Liver (tissue), 9 donors: ENCODE data around the gene TFF2. TPM values are rescaled to one million over a fixed set of nuclear protein-coding genes. Genes with fewer than 3 reads are reported as not detected.

Experiments
- DNase-seq: peaks from one replicate; pipeline ENCODE4 v3.0.0-alpha.2; 2017; ENCODE audit warnings: low spot score
- H3K27ac ChIP-seq, 2 donors: one replicate each; pipeline ENCODE4 v1.7.0; 2013; ENCODE audit warnings: inconsistent platforms in 2 of 2, low read length in 2 of 2, control low read depth in 1 of 2, low read depth in 1 of 2, mild to moderate bottlenecking in 1 of 2
- H3K27me3 ChIP-seq, 4 donors: one replicate each; pipeline versions ENCODE4 v1.6.1 to v1.7.0; 2013; ENCODE audit warnings: low read length in 3 of 4, inconsistent platforms in 1 of 4, mild to moderate bottlenecking in 1 of 4, moderate library complexity in 1 of 4; ENCODE audit not compliant: control insufficient read depth in 4 of 4, insufficient read depth in 4 of 4
- H3K36me3 ChIP-seq, 4 donors: one replicate each; pipeline versions ENCODE4 v1.6.1 to v1.7.0; 2013; ENCODE audit warnings: low read length in 3 of 4, mild to moderate bottlenecking in 3 of 4, low read depth in 1 of 4, moderate library complexity in 1 of 4; ENCODE audit not compliant: control insufficient read depth in 4 of 4, insufficient read depth in 3 of 4
- H3K4me1 ChIP-seq, 4 donors: one replicate each; pipeline versions ENCODE4 v1.6.1 to v1.7.0; 2013; ENCODE audit warnings: low read length in 3 of 4, mild to moderate bottlenecking in 3 of 4, moderate library complexity in 1 of 4; ENCODE audit not compliant: control insufficient read depth in 4 of 4, insufficient read depth in 4 of 4
- H3K4me3 ChIP-seq, 3 donors: one replicate each; pipeline versions ENCODE4 v1.6.1 to v1.7.0; 2013; ENCODE audit warnings: low read length in 3 of 3, control low read depth in 1 of 3, low read depth in 1 of 3, mild to moderate bottlenecking in 1 of 3
- H3K9ac ChIP-seq, 2 donors: one replicate each; pipeline ENCODE4 v1.7.0; 2013; ENCODE audit warnings: low read length in 2 of 2, mild to moderate bottlenecking in 2 of 2, moderate library complexity in 2 of 2, control low read depth in 1 of 2, low read depth in 1 of 2
- H3K9me3 ChIP-seq, 4 donors: one replicate each; pipeline versions ENCODE4 v1.6.1 to v1.7.0; 2013; ENCODE audit warnings: low read length in 3 of 4; ENCODE audit not compliant: control insufficient read depth in 4 of 4
- EGR1 ChIP-seq, 2 donors: IDR thresholded peaks; 2 replicates each; pipeline ENCODE4 v1.6.1; 2016 to 2018; ENCODE audit warnings: antibody characterized with exemption in 2 of 2, low read depth in 2 of 2
- FOXA1 ChIP-seq: IDR thresholded peaks from 2 replicates; pipeline ENCODE4 v1.6.1; 2016; ENCODE audit warnings: antibody characterized with exemption
- FOXA2 ChIP-seq: IDR thresholded peaks from 2 replicates; pipeline ENCODE4 v1.6.1; 2016; ENCODE audit warnings: antibody characterized with exemption
- HNF4A ChIP-seq, 2 donors: conservative IDR thresholded peaks; 2 replicates each; pipeline ENCODE4 v1.6.1; 2016; ENCODE audit warnings: antibody characterized with exemption in 2 of 2, mild to moderate bottlenecking in 2 of 2
- HNF4G ChIP-seq: IDR thresholded peaks from 2 replicates; pipeline ENCODE4 v1.6.1; 2016; ENCODE audit warnings: antibody characterized with exemption
- JUND ChIP-seq, 2 donors: IDR thresholded peaks; 2 replicates each; pipeline ENCODE4 v1.6.1; 2016; ENCODE audit warnings: antibody characterized with exemption in 2 of 2
- NR2F2 ChIP-seq: IDR thresholded peaks from 2 replicates; pipeline ENCODE4 v1.6.1; 2016; ENCODE audit warnings: antibody characterized with exemption
- RAD21 ChIP-seq, 2 donors: IDR thresholded peaks; 2 replicates each; pipeline ENCODE4 v1.6.1; 2016; ENCODE audit warnings: antibody characterized with exemption in 2 of 2, mild to moderate bottlenecking in 2 of 2
- RXRA ChIP-seq, 2 donors: IDR thresholded peaks; 2 replicates each; pipeline ENCODE4 v1.6.1; 2017 to 2018; ENCODE audit warnings: antibody characterized with exemption in 2 of 2, mild to moderate bottlenecking in 1 of 2
- TAF1 ChIP-seq: conservative IDR thresholded peaks from 2 replicates; pipeline ENCODE4 v1.6.1; 2016; ENCODE audit warnings: antibody characterized with exemption, mild to moderate bottlenecking
- YY1 ChIP-seq: IDR thresholded peaks from 2 replicates; pipeline ENCODE4 v1.6.1; 2016; ENCODE audit warnings: antibody characterized with exemption, mild to moderate bottlenecking
- WGBS: extraction: QIAGEN DNeasy Blood & Tissue Kit; methylation state at CpG from one replicate; pipeline ENCODE4 v1.1.7; 2013; 5-methylcytosine and 5-hydroxymethylcytosine counted together
- polyA plus RNA-seq, 2 donors: library from polyadenylated mRNA; stranded (reverse) in 1 of 2; unstranded in 1 of 2; fragments of 200-250 nt in 1 of 2; fragments of >200 nt in 1 of 2; fragmentation: Nextera tagmentation in 1 of 2; extraction: Ambion mirVana in 1 of 2; gene quantifications; one replicate each; pipeline versions ENCODE4 v1.2.1 to v1.2.3, GENCODE V29; 2013 to 2015
- total RNA-seq, 2 donors: library from RNA; depleted of rRNA; stranded (reverse); fragments of >200 nt; gene quantifications; one replicate each; pipeline ENCODE4 v1.2.3, GENCODE V29; 2014
- TF ChIP-seq, protein P1 (sequence below): IDR thresholded peaks from 2 replicates; pipeline ENCODE4 v1.6.1; 2016; ENCODE audit warnings: antibody characterized with exemption
- TF ChIP-seq, protein P2 (sequence below): IDR thresholded peaks from 2 replicates; pipeline ENCODE4 v1.6.1; 2016; ENCODE audit warnings: antibody characterized with exemption
- TF ChIP-seq, protein P3 (sequence below): IDR thresholded peaks from 2 replicates; pipeline ENCODE4 v1.6.1; 2016; ENCODE audit warnings: antibody characterized with exemption, mild to moderate bottlenecking
- TF ChIP-seq, protein P4 (sequence below): fragments of 150-350 bp; IDR thresholded peaks from 2 replicates; pipeline ENCODE4 v1.5.1; 2017; ENCODE audit warnings: improper control_type of control experiment, low read depth, low read length; ENCODE audit not compliant: missing input control
- TF ChIP-seq, protein P5 (sequence below): IDR thresholded peaks from 2 replicates; pipeline ENCODE4 v1.6.1; 2016; ENCODE audit warnings: antibody characterized with exemption
- donor health status: healthy.
- donor health status: healthy.
- donor health status: healthy.
- donor health status: healthy.
- donor health status: healthy.

TFF2 gene
- total and polyA plus RNA-seq, 4 donors = 1.0 TPM; not detected in 3

DNA sequence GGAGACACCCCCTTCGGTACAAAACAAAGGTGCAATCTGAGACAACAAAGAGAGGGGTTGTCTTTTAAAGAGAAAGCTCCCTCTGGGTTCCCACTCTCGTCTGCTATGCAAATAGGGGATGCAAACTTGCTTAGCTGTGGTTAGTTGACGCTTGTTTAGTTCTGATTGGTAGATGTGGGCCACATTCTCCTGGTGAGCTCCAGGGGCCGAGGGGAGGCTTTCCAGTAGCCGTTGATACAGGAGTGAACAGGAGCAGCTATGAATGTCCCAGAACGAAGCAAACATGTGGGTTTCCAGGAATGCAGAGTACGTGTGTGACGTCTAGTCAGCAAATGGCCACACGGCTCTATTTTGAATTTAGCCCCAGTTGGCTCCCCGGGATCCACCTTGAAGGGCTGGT, 14.7 kb downstream of the TFF2 start:
- DNase-seq = peak; percentile 3
- no peak for TF ChIP-seq RAD21 (IDR thresholded peaks at IDR 0.05)
- no peak for TF ChIP-seq FOXA2
- TF ChIP-seq YY1 = no peak
- Histone ChIP-seq H3K4me1 (peaks cover 0 to 5% (median 0%) of the 10 kb centered on the region in 4 donors), H3K4me3 (no peak overlapping the region), H3K36me3 (no peaks in the 10 kb centered on the region), H3K27me3 (no peaks in the 10 kb centered on the region), H3K27ac (no peak overlapping the region), H3K9ac (no peak overlapping the region), H3K9me3 (no peaks in the 10 kb centered on the region)
- 35% methylated on average over 10 of the region's 10 CpGs for WGBS

DNA sequence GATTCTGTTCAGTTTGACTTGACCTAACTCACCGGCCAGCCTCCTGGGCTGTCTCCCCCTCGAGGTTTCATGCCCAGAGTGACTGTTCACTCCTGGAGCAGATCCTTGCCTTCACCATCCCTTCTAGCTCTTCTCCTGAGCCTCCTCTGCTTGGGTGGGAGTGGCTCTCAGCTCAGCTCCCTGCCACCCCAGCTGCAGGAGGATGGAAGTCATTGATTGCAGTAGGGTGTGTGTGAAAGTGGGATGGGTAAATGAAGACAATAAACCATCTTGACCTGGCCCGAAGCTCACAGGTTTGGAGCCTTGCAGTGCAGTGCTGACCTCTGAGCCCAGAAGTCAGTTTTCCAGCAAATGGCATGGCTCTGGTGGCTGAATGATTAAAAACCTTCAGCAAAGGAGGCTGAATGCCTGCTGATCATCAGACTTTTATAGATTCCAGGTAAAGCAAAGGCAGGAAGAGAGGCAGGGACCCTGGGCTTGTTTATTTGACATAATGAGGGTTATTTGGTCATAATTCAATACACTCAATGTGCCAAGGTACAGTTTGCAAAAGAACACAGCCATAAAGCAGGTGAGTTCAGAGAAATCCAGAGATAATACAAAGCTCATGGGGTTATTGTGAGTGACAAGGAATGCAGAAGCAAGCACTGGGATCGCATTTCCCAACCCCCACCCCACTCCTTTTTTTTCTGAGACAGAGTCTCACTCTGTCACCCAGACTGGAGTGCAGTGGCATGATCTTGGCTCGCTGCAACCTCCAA, 18.1 kb downstream of the TFF2 start:
- 70% methylated on average over 5 of the region's 5 CpGs for WGBS
- DNase-seq = peak; percentile 12
- Histone ChIP-seq H3K27me3 (no peaks in the 10 kb centered on the region), H3K4me3 (no peak overlapping the region), H3K4me1 (no peaks in the 10 kb centered on the region), H3K36me3 (no peaks in the 10 kb centered on the region), H3K27ac (no peak overlapping the region), H3K9ac (no peak overlapping the region), H3K9me3 (no peaks in the 10 kb centered on the region)
- TF ChIP-seq EGR1 (IDR thresholded peaks at IDR 0.05; ENCODE audit: low read depth in 2 of 2) (no peak), RAD21 (IDR thresholded peaks at IDR 0.05) (no peak), NR2F2 (no peak), HNF4G (no peak), JUND (IDR thresholded peaks at IDR 0.05) (no peak), HNF4A (conservative IDR thresholded peaks at IDR 0.05) (no peak), RXRA (IDR thresholded peaks at IDR 0.05) (no peak), FOXA1 (no peak), TAF1 (no peak)
- TF ChIP-seq, protein P1, sequence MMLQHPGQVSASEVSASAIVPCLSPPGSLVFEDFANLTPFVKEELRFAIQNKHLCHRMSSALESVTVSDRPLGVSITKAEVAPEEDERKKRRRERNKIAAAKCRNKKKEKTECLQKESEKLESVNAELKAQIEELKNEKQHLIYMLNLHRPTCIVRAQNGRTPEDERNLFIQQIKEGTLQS = no peak
- TF ChIP-seq, protein P2, sequence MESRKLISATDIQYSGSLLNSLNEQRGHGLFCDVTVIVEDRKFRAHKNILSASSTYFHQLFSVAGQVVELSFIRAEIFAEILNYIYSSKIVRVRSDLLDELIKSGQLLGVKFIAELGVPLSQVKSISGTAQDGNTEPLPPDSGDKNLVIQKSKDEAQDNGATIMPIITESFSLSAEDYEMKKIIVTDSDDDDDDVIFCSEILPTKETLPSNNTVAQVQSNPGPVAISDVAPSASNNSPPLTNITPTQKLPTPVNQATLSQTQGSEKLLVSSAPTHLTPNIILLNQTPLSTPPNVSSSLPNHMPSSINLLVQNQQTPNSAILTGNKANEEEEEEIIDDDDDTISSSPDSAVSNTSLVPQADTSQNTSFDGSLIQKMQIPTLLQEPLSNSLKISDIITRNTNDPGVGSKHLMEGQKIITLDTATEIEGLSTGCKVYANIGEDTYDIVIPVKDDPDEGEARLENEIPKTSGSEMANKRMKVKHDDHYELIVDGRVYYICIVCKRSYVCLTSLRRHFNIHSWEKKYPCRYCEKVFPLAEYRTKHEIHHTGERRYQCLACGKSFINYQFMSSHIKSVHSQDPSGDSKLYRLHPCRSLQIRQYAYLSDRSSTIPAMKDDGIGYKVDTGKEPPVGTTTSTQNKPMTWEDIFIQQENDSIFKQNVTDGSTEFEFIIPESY = no peak
- TF ChIP-seq, protein P3, sequence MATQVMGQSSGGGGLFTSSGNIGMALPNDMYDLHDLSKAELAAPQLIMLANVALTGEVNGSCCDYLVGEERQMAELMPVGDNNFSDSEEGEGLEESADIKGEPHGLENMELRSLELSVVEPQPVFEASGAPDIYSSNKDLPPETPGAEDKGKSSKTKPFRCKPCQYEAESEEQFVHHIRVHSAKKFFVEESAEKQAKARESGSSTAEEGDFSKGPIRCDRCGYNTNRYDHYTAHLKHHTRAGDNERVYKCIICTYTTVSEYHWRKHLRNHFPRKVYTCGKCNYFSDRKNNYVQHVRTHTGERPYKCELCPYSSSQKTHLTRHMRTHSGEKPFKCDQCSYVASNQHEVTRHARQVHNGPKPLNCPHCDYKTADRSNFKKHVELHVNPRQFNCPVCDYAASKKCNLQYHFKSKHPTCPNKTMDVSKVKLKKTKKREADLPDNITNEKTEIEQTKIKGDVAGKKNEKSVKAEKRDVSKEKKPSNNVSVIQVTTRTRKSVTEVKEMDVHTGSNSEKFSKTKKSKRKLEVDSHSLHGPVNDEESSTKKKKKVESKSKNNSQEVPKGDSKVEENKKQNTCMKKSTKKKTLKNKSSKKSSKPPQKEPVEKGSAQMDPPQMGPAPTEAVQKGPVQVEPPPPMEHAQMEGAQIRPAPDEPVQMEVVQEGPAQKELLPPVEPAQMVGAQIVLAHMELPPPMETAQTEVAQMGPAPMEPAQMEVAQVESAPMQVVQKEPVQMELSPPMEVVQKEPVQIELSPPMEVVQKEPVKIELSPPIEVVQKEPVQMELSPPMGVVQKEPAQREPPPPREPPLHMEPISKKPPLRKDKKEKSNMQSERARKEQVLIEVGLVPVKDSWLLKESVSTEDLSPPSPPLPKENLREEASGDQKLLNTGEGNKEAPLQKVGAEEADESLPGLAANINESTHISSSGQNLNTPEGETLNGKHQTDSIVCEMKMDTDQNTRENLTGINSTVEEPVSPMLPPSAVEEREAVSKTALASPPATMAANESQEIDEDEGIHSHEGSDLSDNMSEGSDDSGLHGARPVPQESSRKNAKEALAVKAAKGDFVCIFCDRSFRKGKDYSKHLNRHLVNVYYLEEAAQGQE = no peak
- TF ChIP-seq, protein P4, sequence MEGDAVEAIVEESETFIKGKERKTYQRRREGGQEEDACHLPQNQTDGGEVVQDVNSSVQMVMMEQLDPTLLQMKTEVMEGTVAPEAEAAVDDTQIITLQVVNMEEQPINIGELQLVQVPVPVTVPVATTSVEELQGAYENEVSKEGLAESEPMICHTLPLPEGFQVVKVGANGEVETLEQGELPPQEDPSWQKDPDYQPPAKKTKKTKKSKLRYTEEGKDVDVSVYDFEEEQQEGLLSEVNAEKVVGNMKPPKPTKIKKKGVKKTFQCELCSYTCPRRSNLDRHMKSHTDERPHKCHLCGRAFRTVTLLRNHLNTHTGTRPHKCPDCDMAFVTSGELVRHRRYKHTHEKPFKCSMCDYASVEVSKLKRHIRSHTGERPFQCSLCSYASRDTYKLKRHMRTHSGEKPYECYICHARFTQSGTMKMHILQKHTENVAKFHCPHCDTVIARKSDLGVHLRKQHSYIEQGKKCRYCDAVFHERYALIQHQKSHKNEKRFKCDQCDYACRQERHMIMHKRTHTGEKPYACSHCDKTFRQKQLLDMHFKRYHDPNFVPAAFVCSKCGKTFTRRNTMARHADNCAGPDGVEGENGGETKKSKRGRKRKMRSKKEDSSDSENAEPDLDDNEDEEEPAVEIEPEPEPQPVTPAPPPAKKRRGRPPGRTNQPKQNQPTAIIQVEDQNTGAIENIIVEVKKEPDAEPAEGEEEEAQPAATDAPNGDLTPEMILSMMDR = no peak
- TF ChIP-seq, protein P5, sequence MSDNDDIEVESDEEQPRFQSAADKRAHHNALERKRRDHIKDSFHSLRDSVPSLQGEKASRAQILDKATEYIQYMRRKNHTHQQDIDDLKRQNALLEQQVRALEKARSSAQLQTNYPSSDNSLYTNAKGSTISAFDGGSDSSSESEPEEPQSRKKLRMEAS = no peak
